Activated gamma-delta T cell treated with anti-CD3 and anti-CD28 coated beads, Interleukin-2, amount 50 U/mL, for 16 hours (primary cell): ENCODE results near the gene SMIM36.
"Not testable (repeated sequence)": the region's sequence is repeated elsewhere in the genome, so short reads cannot be mapped to it uniquely, and the experiment has no call there.

Experiments used
- DNase-seq: peaks from one replicate; pipeline ENCODE4 v3.0.0-alpha.2; 2020; ENCODE audit warnings: low read depth

Gene SMIM36

GRCh38 chr17:55501626-55502025 lies 9.6 kb downstream of the SMIM36 start:
- DNase-seq: not testable (repeated sequence)

- no peak for DNase-seq
Observed at GRCh38 chr17:55500103-55500502, 11.1 kb downstream of the SMIM36 start.

GRCh38 chr17:55496094-55496881 lies 15.0 kb downstream of the SMIM36 start:
- DNase-seq: no peak

GRCh38 chr17:55495239-55495638 lies 16.0 kb downstream of the SMIM36 start:
- DNase-seq: no peak

GRCh38 chr17:55492781-55493341 lies 18.4 kb downstream of the SMIM36 start:
- DNase-seq: no peak

GRCh38 chr17:55490376-55490775 lies 20.9 kb downstream of the SMIM36 start:
- no peak for DNase-seq

GRCh38 chr17:55487695-55488432 lies 23.4 kb downstream of the SMIM36 start:
- no peak for DNase-seq

- no peak for DNase-seq
Observed at GRCh38 chr17:55484575-55484974, 26.7 kb downstream of the SMIM36 start.

GRCh38 chr17:55482591-55483389 lies 28.5 kb downstream of the SMIM36 start:
- no peak for DNase-seq

- DNase-seq: no peak
Observed at GRCh38 chr17:55480631-55481315, 30.5 kb downstream of the SMIM36 start.

GRCh38 chr17:55479903-55480302 lies 31.3 kb downstream of the SMIM36 start:
- no peak for DNase-seq

GRCh38 chr17:55478971-55479370 lies 32.3 kb downstream of the SMIM36 start:
- no peak for DNase-seq

- DNase-seq: no peak
Observed at GRCh38 chr17:55466671-55467070, 44.6 kb downstream of the SMIM36 start.

GRCh38 chr17:55465771-55466170 lies 45.5 kb downstream of the SMIM36 start:
- DNase-seq: not testable (repeated sequence)

GRCh38 chr17:55463600-55463999 lies 47.7 kb downstream of the SMIM36 start:
- DNase-seq: no peak

- DNase-seq: no peak
Observed at GRCh38 chr17:55462711-55463110, 48.5 kb downstream of the SMIM36 start.

GRCh38 chr17:55462234-55462633 lies 49.0 kb downstream of the SMIM36 start:
- DNase-seq: no peak

- DNase-seq: no peak
Observed at GRCh38 chr17:55458978-55459377, 52.3 kb downstream of the SMIM36 start.

GRCh38 chr17:55458287-55458900 lies 52.9 kb downstream of the SMIM36 start:
- DNase-seq: no peak

- DNase-seq: no peak
Observed at GRCh38 chr17:55456307-55457240, 54.7 kb downstream of the SMIM36 start.
